ENCODE results near the gene KCNF1.

Gene KCNF1

DNA sequence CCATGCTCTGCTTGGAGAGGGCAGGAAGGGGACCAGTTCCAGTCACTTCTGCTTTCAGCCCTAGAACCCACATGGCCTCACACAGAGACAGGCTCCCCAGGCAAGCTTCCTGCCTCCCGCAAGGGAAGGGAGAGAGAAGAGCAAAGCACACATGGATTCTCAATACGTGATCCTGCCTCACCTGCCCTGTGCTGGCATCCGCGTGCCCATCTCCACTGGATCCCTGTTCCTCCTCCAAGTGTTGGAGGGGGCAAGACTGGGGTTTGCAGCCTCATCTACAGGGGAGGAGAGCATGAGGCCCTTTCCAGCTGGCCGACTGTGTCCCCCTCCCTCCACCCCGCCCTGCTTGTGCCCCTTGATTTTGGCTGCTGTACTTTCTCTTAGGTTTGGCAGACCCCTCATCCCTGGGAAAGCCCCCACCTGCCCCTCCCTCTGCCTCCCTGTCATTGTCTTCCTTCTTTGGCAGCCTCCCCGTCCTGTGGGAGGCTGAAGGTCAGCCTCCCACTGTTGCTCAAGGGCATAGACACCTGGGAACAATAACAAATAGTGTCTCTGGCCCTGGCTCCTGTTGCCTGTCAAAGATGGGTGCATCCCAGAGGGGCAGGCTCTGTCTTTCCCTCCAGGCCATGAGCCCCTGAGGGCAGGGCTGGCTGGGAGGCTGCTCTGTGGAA lies 22.7 kb downstream of the KCNF1 start:
- TF ChIP-seq, protein P1, sequence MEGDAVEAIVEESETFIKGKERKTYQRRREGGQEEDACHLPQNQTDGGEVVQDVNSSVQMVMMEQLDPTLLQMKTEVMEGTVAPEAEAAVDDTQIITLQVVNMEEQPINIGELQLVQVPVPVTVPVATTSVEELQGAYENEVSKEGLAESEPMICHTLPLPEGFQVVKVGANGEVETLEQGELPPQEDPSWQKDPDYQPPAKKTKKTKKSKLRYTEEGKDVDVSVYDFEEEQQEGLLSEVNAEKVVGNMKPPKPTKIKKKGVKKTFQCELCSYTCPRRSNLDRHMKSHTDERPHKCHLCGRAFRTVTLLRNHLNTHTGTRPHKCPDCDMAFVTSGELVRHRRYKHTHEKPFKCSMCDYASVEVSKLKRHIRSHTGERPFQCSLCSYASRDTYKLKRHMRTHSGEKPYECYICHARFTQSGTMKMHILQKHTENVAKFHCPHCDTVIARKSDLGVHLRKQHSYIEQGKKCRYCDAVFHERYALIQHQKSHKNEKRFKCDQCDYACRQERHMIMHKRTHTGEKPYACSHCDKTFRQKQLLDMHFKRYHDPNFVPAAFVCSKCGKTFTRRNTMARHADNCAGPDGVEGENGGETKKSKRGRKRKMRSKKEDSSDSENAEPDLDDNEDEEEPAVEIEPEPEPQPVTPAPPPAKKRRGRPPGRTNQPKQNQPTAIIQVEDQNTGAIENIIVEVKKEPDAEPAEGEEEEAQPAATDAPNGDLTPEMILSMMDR (IDR thresholded peaks at IDR 0.05) = no peak
- H3K27me3 ChIP-seq (ENCODE audit: control insufficient read depth, insufficient read depth, low read length) = no peaks in the 10 kb centered on the region
- H3K9ac ChIP-seq = no peak overlapping the region
- no peak overlapping the region for H3K4me2 ChIP-seq (ENCODE audit: low read length)
- H2AFZ ChIP-seq = no peak overlapping the region
- H3K36me3 ChIP-seq (ENCODE audit: control insufficient read depth, insufficient read depth, low read length) = no peaks in the 10 kb centered on the region
- no peak overlapping the region for H3K4me3 ChIP-seq (ENCODE audit: low read depth, low read length)
- no peak overlapping the region for H3K27ac ChIP-seq
- H3K79me2 ChIP-seq = no peaks in the 10 kb centered on the region
- no peaks in the 10 kb centered on the region for H3K9me3 ChIP-seq (ENCODE audit: control insufficient read depth, low read length)
- no peaks in the 10 kb centered on the region for H3K4me1 ChIP-seq

DNA sequence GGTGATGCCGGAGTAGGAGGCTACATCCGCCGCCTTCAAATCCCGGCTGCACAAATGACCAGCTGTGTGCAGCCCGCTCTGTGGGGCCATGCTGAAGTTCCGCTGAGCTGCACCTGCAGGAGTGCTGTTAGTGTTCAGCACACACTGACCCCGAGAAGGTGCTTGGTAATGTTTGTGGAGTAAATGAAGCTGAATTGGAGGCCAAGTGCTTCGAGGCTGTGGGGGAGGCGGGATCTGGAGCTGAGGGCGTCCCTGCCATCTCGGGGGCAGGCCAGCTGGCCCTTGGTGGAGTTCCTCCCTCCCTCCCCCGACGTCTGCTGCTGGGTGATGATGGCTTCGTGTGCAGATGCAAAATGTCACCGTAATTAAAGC lies 23.2 kb downstream of the KCNF1 start:
- H3K4me1 ChIP-seq = no peaks in the 10 kb centered on the region
- H3K9me3 ChIP-seq (ENCODE audit: control insufficient read depth, low read length) = no peaks in the 10 kb centered on the region
- H3K4me3 ChIP-seq (ENCODE audit: low read depth, low read length) = no peak overlapping the region
- H3K9ac ChIP-seq = no peak overlapping the region
- H3K27ac ChIP-seq = no peak overlapping the region
- no peak overlapping the region for H3K4me2 ChIP-seq (ENCODE audit: low read length)
- H3K79me2 ChIP-seq = no peaks in the 10 kb centered on the region
- no peaks in the 10 kb centered on the region for H3K27me3 ChIP-seq (ENCODE audit: control insufficient read depth, insufficient read depth, low read length)
- H3K36me3 ChIP-seq (ENCODE audit: control insufficient read depth, insufficient read depth, low read length) = no peaks in the 10 kb centered on the region
- TF ChIP-seq, protein P1 (IDR thresholded peaks at IDR 0.05) = no peak
- no peak overlapping the region for H2AFZ ChIP-seq

DNA sequence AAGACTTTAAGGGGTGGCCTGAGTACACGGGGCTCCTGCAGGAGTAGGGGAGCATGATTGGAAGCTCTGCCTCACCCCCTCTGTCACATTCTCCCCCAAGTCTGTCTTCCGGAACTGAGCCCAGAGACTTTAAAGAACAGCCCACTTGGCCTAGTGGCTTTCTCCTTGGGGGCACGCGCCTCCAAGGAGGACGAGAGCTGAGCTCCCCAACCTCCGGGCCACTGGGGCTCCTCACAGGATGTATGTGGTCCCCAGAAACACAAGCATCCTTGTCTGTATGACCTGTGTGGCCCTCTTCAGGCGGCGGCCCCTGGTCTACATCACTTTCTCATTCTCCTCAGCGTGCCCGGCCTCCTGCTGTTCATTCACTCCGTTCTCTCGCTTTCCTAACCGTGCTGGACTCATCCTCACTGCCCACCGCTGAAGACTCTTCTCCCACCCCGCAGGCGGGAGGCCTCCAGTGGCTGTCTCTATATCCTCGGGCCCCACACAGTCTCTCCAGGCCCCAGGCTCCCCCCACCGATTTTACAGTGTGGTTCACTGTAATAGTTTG lies 23.7 kb downstream of the KCNF1 start:
- TF ChIP-seq, protein P1 (IDR thresholded peaks at IDR 0.05) = no peak
- H3K4me1 ChIP-seq = no peaks in the 10 kb centered on the region

DNA sequence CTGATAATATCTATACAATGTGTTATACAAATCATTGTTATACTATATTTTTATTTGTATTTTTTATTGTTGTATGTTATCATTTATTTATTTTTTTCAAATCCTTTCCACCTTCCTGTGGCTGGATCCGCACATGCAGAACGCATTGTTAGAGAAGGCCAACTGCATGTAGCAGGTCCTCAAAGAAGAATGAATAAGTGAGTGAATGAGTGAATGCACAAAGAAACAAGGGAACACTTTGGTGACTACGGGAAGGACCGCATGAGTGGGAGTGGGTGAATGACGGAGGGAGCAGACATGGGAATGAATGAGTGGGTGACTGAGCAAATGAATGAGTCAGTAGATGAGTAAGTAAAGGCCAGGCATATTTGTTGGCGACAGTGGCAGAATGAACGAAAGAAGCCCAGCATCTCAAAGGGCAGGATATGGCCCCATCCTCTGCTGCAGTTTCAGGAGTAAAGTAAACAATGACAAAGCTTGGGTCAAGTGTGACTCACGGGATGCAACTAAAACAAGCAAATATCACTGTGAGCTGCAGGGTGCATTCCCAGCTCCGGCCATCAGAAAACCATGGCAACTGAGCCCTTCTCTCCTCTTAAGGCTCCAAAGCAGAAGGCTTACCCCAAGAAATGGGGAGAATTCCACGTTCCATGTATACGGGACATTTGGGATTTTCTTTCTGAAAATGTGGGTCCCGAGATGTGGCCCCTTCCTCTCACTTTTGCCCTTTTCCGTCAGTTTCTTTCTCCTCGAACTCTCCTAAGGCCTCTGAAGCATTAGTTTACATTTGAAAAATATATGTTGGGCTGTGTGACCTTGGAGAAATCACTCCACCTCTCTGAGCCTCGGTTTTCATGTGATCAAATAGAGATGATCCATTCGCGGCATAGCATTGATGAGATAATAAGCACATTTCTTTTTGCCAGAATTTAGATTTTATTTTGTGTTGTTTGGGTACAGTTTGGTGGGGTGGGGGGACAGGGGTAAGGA lies 24.5 kb downstream of the KCNF1 start:
- Histone ChIP-seq H3K36me3 (ENCODE audit: control insufficient read depth, insufficient read depth, low read length) (no peaks in the 10 kb centered on the region), H3K4me3 (ENCODE audit: low read depth, low read length) (no peak overlapping the region), H3K4me2 (ENCODE audit: low read length) (no peak overlapping the region), H3K27me3 (ENCODE audit: control insufficient read depth, insufficient read depth, low read length) (no peaks in the 10 kb centered on the region), H2AFZ (no peak overlapping the region), H3K9ac (no peak overlapping the region), H3K4me1 (no peaks in the 10 kb centered on the region), H3K9me3 (ENCODE audit: control insufficient read depth, low read length) (no peaks in the 10 kb centered on the region), H3K27ac (no peak overlapping the region), H3K79me2 (no peaks in the 10 kb centered on the region)
- TF ChIP-seq, protein P1 (IDR thresholded peaks at IDR 0.05) = no peak

More for the DNA sequence above, 23.7 kb downstream of the KCNF1 start:
- Histone ChIP-seq H2AFZ (no peak overlapping the region), H3K4me3 (ENCODE audit: low read depth, low read length) (no peak overlapping the region), H3K9me3 (ENCODE audit: control insufficient read depth, low read length) (no peaks in the 10 kb centered on the region), H3K4me2 (ENCODE audit: low read length) (no peak overlapping the region), H3K9ac (no peak overlapping the region), H3K27ac (no peak overlapping the region), H3K27me3 (ENCODE audit: control insufficient read depth, insufficient read depth, low read length) (no peaks in the 10 kb centered on the region), H3K36me3 (ENCODE audit: control insufficient read depth, insufficient read depth, low read length) (no peaks in the 10 kb centered on the region), H3K79me2 (no peaks in the 10 kb centered on the region)

Data from parathyroid adenoma (tissue), 2 donors.